ENCODE results near the gene ISG15.
A peak's percentile ranks its signal among the peaks of the same experiment; 100 is the strongest.
"Not testable (repeated sequence)": the region's sequence is repeated elsewhere in the genome, so short reads cannot be mapped to it uniquely, and the experiment has no call there.

Gene ISG15

GRCh38 chr1:1004780-1005697 is 8.3 kb upstream of the ISG15 start:
- DNase-seq (ENCODE audit: low spot score) = peak; percentile 57

GRCh38 chr1:1005774-1006304 is 7.5 kb upstream of the ISG15 start:
- no peak for DNase-seq (ENCODE audit: low spot score)
- TF ChIP-seq CTCF (IDR thresholded peaks at IDR 0.05; ENCODE audit: extremely low read depth, missing control alignments) = no peak

More at GRCh38 chr1:1004780-1005697, 8.3 kb upstream of the ISG15 start:
- no peak for TF ChIP-seq CTCF (IDR thresholded peaks at IDR 0.05; ENCODE audit: extremely low read depth, missing control alignments)

GRCh38 chr1:1006305-1007159 is 6.8 kb upstream of the ISG15 start:
- no peak for DNase-seq (ENCODE audit: low spot score)

GRCh38 chr1:1010131-1010530 is 3.2 kb upstream of the ISG15 start:
- not testable (repeated sequence) for DNase-seq (ENCODE audit: low spot score)

More at GRCh38 chr1:1006305-1007159, 6.8 kb upstream of the ISG15 start:
- TF ChIP-seq CTCF (IDR thresholded peaks at IDR 0.05; ENCODE audit: extremely low read depth, missing control alignments) = no peak

- no peak for DNase-seq (ENCODE audit: low spot score)
- TF ChIP-seq CTCF (IDR thresholded peaks at IDR 0.05; ENCODE audit: extremely low read depth, missing control alignments) = no peak
These were observed 1.8 kb upstream of the ISG15 start for GRCh38 chr1:1011396-1011949.

- not testable (repeated sequence) for DNase-seq (ENCODE audit: low spot score)
These were observed 577 bp upstream of the ISG15 start for GRCh38 chr1:1012736-1013104.

GRCh38 chr1:1013922-1014648 is 788 bp downstream of the ISG15 start:
- DNase-seq (ENCODE audit: low spot score) = peak; percentile 62
- TF ChIP-seq CTCF (IDR thresholded peaks at IDR 0.05; ENCODE audit: extremely low read depth, missing control alignments) = no peak
